K562 (cell line): ENCODE data around the gene HCFC1R1. TPM values are rescaled to one million over a fixed set of nuclear protein-coding genes. Genes with fewer than 3 reads are reported as not detected.
A peak's percentile ranks its signal among the peaks of the same experiment; 100 is the strongest.

ENCODE experiments used
- C11orf30 ChIP-seq: fragments of 450-650 bp; IDR thresholded peaks from 2 replicates; pipeline ENCODE4 v1.6.1; 2016; ENCODE audit warnings: low read depth, mild to moderate bottlenecking
- CEBPG ChIP-seq, 3 experiments: fragments of 200-800 bp in 1 of 3; sonication (Bioruptor generic) in 1 of 3; sonication (generic) in 1 of 3; formaldehyde crosslinking in 1 of 3; IDR thresholded peaks in 2 of 3; conservative IDR thresholded peaks in 1 of 3; 2 replicates each; pipeline versions ENCODE4 v1.6.1 to v1.8.0; 2016 to 2022; ENCODE audit warnings: missing compliant biosample characterization in 2 of 3, missing genetic modification characterization in 2 of 3, mild to moderate bottlenecking in 1 of 3, missing genetic modification reagents in 1 of 3
- CHD1 ChIP-seq: fragments of 200-600 bp; sonication (generic); IDR thresholded peaks from one replicate; pipeline ENCODE4 v1.6.1; 2012; ENCODE audit warnings: mild to moderate bottlenecking, moderate library complexity, low read length, inconsistent platforms
- DNMT1 ChIP-seq: fragments of 450-650 bp; IDR thresholded peaks from 2 replicates; pipeline ENCODE4 v1.6.1; 2016; ENCODE audit warnings: antibody characterized with exemption, mild to moderate bottlenecking
- EGR1 ChIP-seq: fragments of 450-650 bp; conservative IDR thresholded peaks from 2 replicates; pipeline ENCODE4 v1.6.1; 2017; ENCODE audit warnings: mild to moderate bottlenecking
- ETS1 ChIP-seq: conservative IDR thresholded peaks from 2 replicates; pipeline ENCODE4 v1.6.1; 2011; ENCODE audit warnings: low read depth, mild to moderate bottlenecking, low read length; ENCODE audit not compliant: control insufficient read depth
- GABPA ChIP-seq: fragments of 200-800 bp; sonication (Bioruptor generic); conservative IDR thresholded peaks from 2 replicates; pipeline ENCODE4 v1.6.1; 2016; ENCODE audit warnings: low read depth, missing genetic modification characterization, missing compliant biosample characterization
- HMGN3 ChIP-seq: IDR thresholded peaks from 2 replicates; pipeline ENCODE4 v1.6.1; 2011; ENCODE audit warnings: borderline replicate concordance, low read depth, mild to moderate bottlenecking, mixed read lengths, low read length; ENCODE audit not compliant: insufficient read length; ENCODE audit errors: extremely low read depth
- JUN ChIP-seq, 2 experiments: sonication (generic) in 1 of 2; formaldehyde crosslinking in 1 of 2; IDR thresholded peaks; 2 replicates each; pipeline versions ENCODE4 v1.6.1 to v1.8.0; 2012 to 2022; ENCODE audit warnings: borderline replicate concordance in 2 of 2, mild to moderate bottlenecking in 2 of 2, improper control_type of control experiment in 1 of 2, low read depth in 1 of 2, low read length in 1 of 2, missing genetic modification reagents in 1 of 2
- MTA2 ChIP-seq: fragments of 450-650 bp; IDR thresholded peaks from 2 replicates; pipeline ENCODE4 v1.6.1; 2016; ENCODE audit warnings: low read depth
- NKRF ChIP-seq: fragments of 450-650 bp; IDR thresholded peaks from 2 replicates; pipeline ENCODE4 v1.6.1; 2016; ENCODE audit warnings: borderline replicate concordance
- NR2C2 ChIP-seq, 2 experiments: fragments of 200-800 bp in 1 of 2; sonication (Bioruptor generic) in 1 of 2; sonication (generic) in 1 of 2; formaldehyde crosslinking in 1 of 2; IDR thresholded peaks; 2 replicates each; pipeline versions ENCODE4 v1.6.1 to v1.8.0; 2016 to 2022; ENCODE audit warnings: mild to moderate bottlenecking in 1 of 2, missing compliant biosample characterization in 1 of 2, missing genetic modification characterization in 1 of 2, missing genetic modification reagents in 1 of 2
- NRF1 ChIP-seq, 2 experiments: fragments of 450-650 bp; IDR thresholded peaks in 1 of 2; conservative IDR thresholded peaks in 1 of 2; 2 replicates each; pipeline ENCODE4 v1.6.1; 2014; ENCODE audit warnings: mild to moderate bottlenecking in 2 of 2
- RAD21 ChIP-seq, 2 experiments: fragments of 250-450 bp in 1 of 2; fragments of 450-650 bp in 1 of 2; sonication (Bioruptor Pico) in 1 of 2; formaldehyde crosslinking in 1 of 2; IDR thresholded peaks in 1 of 2; conservative IDR thresholded peaks in 1 of 2; 2 replicates each; pipeline versions ENCODE4 v1.4.0 to v1.8.0; 2020 to 2022; ENCODE audit warnings: mild to moderate bottlenecking in 2 of 2, moderate library complexity in 1 of 2
- RBFOX2 ChIP-seq: fragments of 200-400 bp; formaldehyde crosslinking; IDR thresholded peaks from 2 replicates; pipeline ENCODE4 v1.6.1; 2017; ENCODE audit warnings: low read depth, mild to moderate bottlenecking, low read length, moderate library complexity
- STAT5A ChIP-seq: IDR thresholded peaks from 2 replicates; pipeline ENCODE4 v1.6.1; 2012; ENCODE audit warnings: low read length, inconsistent platforms, borderline replicate concordance
- TEAD1 ChIP-seq, 2 experiments: fragments of 450-650 bp in 1 of 2; sonication (generic) in 1 of 2; formaldehyde crosslinking; IDR thresholded peaks; 2 replicates each; pipeline versions ENCODE4 v1.4.0 to v1.8.0; 2020 to 2022; ENCODE audit warnings: mild to moderate bottlenecking in 2 of 2, missing genetic modification reagents in 1 of 2
- TGIF2 ChIP-seq: sonication (generic); formaldehyde crosslinking; IDR thresholded peaks from 2 replicates; pipeline ENCODE4 v1.8.1; 2022; ENCODE audit warnings: mild to moderate bottlenecking, missing genetic modification reagents, moderate library complexity
- XRCC3 ChIP-seq: fragments of 450-650 bp; IDR thresholded peaks from 2 replicates; pipeline ENCODE4 v1.6.1; 2017; ENCODE audit warnings: mild to moderate bottlenecking, moderate library complexity
- ZBTB9 ChIP-seq: fragments of 450-650 bp; formaldehyde crosslinking; IDR thresholded peaks from 2 replicates; pipeline ENCODE4 v1.4.0; 2020; ENCODE audit warnings: mild to moderate bottlenecking, moderate library complexity
- ZFX ChIP-seq: sonication (generic); formaldehyde crosslinking; IDR thresholded peaks from 2 replicates; pipeline ENCODE4 v1.8.0; 2022; ENCODE audit warnings: mild to moderate bottlenecking, missing genetic modification reagents, moderate library complexity
- polyA plus RNA-seq, 8 experiments: library from polyadenylated mRNA; depleted of rRNA in 4 of 8; stranded (reverse) in 5 of 8; unstranded in 3 of 8; fragments of >200 nt; fragmentation: Nextera tagmentation in 2 of 8; fragmentation: Illumina TruSeq in 1 of 8; extraction: Ambion mirVana in 2 of 8; extraction: Trizol in 1 of 8; gene quantifications; 2 replicates each; pipeline versions ENCODE4 v1.2.1 to v1.2.3, GENCODE V29; 2011 to 2014; ENCODE audit warnings: inconsistent platforms in 1 of 8, missing spikeins in 1 of 8
- total RNA-seq, 7 experiments: library from RNA; depleted of rRNA in 6 of 7; stranded (reverse); fragments of >200 nt in 6 of 7; fragmentation: Illumina TruSeq in 2 of 7; extraction: Trizol in 2 of 7; gene quantifications; 2 replicates each; pipeline versions ENCODE4 v1.2.1 to v1.2.3, GENCODE V29; 2011 to 2021; ENCODE audit warnings: low replicate concordance in 1 of 7

Gene HCFC1R1
- total and polyA plus RNA-seq, 9 of the 15 experiments (the other 6 are each of a cell fraction or from before 2014, with no cell fraction given) = 2.2 to 29.0 (median 11.2) TPM

GRCh38 chr16:3021449-3022207 is 2.1 kb downstream of the HCFC1R1 start (continued):
- TF ChIP-seq GABPA (tag) (no peak; the same call in 1 of the 2 replicates), EGR1 (peak; percentile 59), C11orf30 (0 out of 2 replicates have a peak, but pooled peaks have one; percentile 15), XRCC3 (no peak), HMGN3 (peak; percentile 56), ZFX (CRISPR knock-in tag) (peak; percentile 38), TGIF2 (CRISPR knock-in tag) (no peak), DNMT1 (peak; percentile 66; the same call in 1 of the 2 replicates), ETS1 (0 out of 2 replicates have a peak, but pooled peaks have one; percentile 49), RAD21 (CRISPR knock-in tag; conservative IDR thresholded peaks at IDR 0.05 in 1 of 2, IDR thresholded peaks at IDR 0.05 in 1 of 2) (peak; percentile 36 to 37; a peak in 3 of 4 replicates), TEAD1 (CRISPR knock-in tag; IDR thresholded peaks at IDR 0.05) (peak in 1 of 2 experiments; percentile 35; a peak in 1 of 4 replicates), RBFOX2 (peak; percentile 64), CHD1 (peak; percentile 46), STAT5A (no peak), CEBPG (CRISPR knock-in tag; IDR thresholded peaks at IDR 0.05) (0 out of 2 replicates have a peak, but pooled peaks have one; percentile 41), CEBPG (tag; conservative IDR thresholded peaks at IDR 0.05 in 1 of 2, IDR thresholded peaks at IDR 0.05 in 1 of 2) (no peak), JUN (IDR thresholded peaks at IDR 0.05; ENCODE audit: borderline replicate concordance, low read depth, low read length) (peak; percentile 31; the same call in 1 of the 2 replicates), JUN (CRISPR knock-in tag; IDR thresholded peaks at IDR 0.05; ENCODE audit: borderline replicate concordance) (0 out of 2 replicates have a peak, but pooled peaks have one; percentile 44), NKRF (0 out of 2 replicates have a peak, but pooled peaks have one; percentile 4), NRF1 (conservative IDR thresholded peaks at IDR 0.05 in 1 of 2, IDR thresholded peaks at IDR 0.05 in 1 of 2) (peak in 1 of 2 experiments; percentile 37; a peak in 1 of 4 replicates), MTA2 (no peak), ZBTB9 (CRISPR knock-in tag) (no peak), NR2C2 (CRISPR knock-in tag; IDR thresholded peaks at IDR 0.05) (no peak), NR2C2 (tag; IDR thresholded peaks at IDR 0.05) (no peak)
